ENCODE measurements around the gene PRM2. TPM values are rescaled to one million over a fixed set of nuclear protein-coding genes. Genes with fewer than 3 reads are reported as not detected.
A peak's percentile ranks its signal among the peaks of the same experiment; 100 is the strongest.

PRM2 gene
- total and polyA plus RNA-seq, 8 donors: not detected

DNA sequence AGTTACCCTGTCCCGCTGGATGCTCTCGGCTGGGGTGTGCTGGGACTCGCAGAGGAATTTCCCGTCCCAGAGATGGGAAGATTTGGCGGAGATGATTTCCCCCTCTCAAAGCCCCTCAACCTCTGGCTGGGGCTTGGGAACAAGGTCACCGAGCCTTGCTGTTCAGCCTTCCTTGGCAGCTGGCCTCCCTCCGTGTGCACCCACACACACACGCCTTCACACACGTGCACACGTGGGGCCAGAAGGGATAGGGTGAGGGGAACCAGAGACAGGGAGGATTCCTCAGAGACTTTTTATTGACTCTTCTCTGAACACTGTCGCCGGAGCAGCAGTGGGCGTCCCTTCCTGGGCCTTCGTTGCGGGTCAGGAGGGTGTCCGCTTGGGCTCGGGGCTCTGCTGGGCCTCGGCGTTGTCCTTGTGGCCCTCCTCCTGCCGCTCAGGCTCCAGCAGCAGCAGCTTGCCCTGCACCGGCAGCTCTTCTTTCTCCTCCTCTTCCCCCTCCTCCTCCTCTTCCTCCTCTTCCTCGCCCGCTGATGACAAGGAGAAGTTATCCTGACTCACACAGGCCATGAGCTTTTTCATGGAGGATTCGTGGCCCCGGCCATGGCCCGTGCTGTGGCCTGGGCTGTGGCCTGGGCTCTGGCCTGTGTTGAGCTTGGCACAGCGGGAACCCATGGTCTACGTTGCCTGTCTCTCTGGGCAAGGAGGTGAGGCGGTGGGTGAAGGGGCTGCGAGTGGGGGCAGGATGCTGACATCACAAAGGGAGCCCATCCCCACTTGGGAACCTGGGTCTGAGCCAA, 3.2 kb downstream of the PRM2 start, which contains the start of gene PRM3:
Gene PRM3, minus strand, starts transcription at position 709 of the 800 bp plus-strand sequence. Its CDS starts 34 bp downstream, at position 675.
- DNase-seq: no peak
- TF ChIP-seq CTCF (IDR thresholded peaks at IDR 0.05): no peak
- intact Hi-C loops (cut with DNase I): no loop called here
- H3K27ac ChIP-seq: no peak within 1 kb of the TSS
- no peaks in the 10 kb centered on the region for H3K36me3 ChIP-seq
- H3K27me3 ChIP-seq: no peaks in the 10 kb centered on the region
- H3K4me3 ChIP-seq: no peak within 1 kb of the TSS
- no peaks in the 10 kb centered on the region for H3K9me3 ChIP-seq
- no peaks in the 10 kb centered on the region for H3K4me1 ChIP-seq
- ATAC-seq: no peak

DNA sequence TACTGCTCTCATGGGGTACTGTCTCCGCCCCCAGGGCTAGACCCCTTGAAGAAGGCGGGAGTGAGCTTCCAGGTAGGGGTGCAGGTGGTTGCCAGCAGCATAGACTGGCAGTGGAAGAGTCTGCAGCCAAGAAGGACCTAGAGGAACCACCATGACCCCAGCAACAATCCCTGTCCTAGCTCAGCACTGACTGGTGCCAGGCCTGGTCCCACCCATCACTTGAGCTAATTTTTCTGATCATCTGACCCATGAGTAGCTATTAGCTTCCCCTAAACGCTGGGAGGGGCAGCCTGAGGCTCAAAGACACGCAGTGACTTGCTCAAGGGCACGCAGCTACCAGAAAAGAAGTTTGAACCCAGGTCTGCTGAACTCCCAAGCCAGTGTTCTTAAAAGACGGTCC, 3.8 kb downstream of the PRM2 start:
- H3K4me3 ChIP-seq: no peak overlapping the region
- H3K27me3 ChIP-seq: no peaks in the 10 kb centered on the region
- TF ChIP-seq CTCF (IDR thresholded peaks at IDR 0.05): no peak
- DNase-seq: no peak
- peak; percentile 63 for ATAC-seq
- H3K4me1 ChIP-seq: no peaks in the 10 kb centered on the region
- H3K9me3 ChIP-seq: no peaks in the 10 kb centered on the region
- H3K27ac ChIP-seq: no peak overlapping the region
- H3K36me3 ChIP-seq: no peaks in the 10 kb centered on the region
- intact Hi-C loops (cut with DNase I): no loop called here

DNA sequence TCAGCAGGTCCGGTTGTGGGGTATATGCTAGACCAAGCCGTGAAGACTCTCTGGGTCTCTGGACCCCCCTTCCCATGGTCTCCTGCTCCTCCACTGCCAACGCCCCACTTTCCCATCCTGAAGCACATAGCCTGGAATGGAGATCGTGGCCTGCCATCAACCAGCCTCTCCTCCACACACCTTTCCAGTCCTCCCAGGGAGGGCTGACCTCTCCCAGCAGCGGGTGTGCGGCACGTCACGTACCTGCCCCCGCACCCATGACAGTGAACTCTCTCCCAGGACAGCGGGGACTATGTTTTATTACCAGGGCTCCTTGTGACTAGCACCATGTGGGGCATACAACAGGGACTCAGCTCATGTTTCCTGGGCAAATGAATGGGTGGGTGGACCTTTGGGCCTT, 4.7 kb downstream of the PRM2 start:
- Histone ChIP-seq H3K4me1 (no peaks in the 10 kb centered on the region), H3K27ac (no peak overlapping the region), H3K36me3 (no peaks in the 10 kb centered on the region), H3K27me3 (no peaks in the 10 kb centered on the region), H3K9me3 (no peaks in the 10 kb centered on the region), H3K4me3 (no peak overlapping the region)
- ATAC-seq (no peak), DNase-seq (no peak)
- intact Hi-C loops (cut with DNase I): no loop called here
- no peak for TF ChIP-seq CTCF (IDR thresholded peaks at IDR 0.05)

- Histone ChIP-seq H3K27ac (no peak overlapping the region), H3K4me1 (no peaks in the 10 kb centered on the region), H3K27me3 (no peaks in the 10 kb centered on the region), H3K36me3 (no peaks in the 10 kb centered on the region), H3K4me3 (no peak overlapping the region), H3K9me3 (no peaks in the 10 kb centered on the region)
- intact Hi-C loops (cut with DNase I): no loop called here
- DNase-seq: no peak
- TF ChIP-seq CTCF (IDR thresholded peaks at IDR 0.05): no peak
- no peak for ATAC-seq
Observed at GRCh38 chr16:11270602-11271162, 5.6 kb downstream of the PRM2 start.

DNA sequence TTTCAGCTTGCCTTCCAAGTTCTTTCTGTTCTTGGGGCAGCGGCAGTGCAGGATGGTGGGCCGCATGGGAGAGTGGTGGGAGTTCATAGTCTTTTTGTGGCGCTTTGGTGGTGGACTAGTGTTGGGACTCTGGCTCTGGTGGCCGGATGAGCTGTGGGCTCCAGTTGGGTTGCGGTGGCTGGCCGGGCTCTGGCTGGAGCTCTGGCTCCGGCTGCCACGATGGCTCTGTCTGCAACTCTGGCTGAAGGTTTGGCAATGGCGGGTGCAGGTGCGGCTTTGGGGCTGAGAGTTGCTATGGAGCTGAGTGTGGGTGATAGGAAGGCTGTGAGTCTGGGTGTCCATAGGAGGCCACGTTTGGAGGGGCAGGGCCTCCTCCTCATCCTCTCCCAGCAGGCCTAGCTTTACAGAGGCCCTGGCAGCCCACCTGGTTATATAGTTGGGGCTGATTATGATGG, 7.3 kb downstream of the PRM2 start, which contains the start of gene TNP2:
Gene TNP2, minus strand, starts transcription at position 405 of the 455 bp plus-strand sequence. Its CDS starts 63 bp downstream, at position 342.
- H3K27ac ChIP-seq: no peak within 1 kb of the TSS
- no peak for DNase-seq
- no peaks in the 10 kb centered on the region for H3K27me3 ChIP-seq
- intact Hi-C loops (cut with DNase I): no loop called here
- no peak within 1 kb of the TSS for H3K4me3 ChIP-seq
- no peaks in the 10 kb centered on the region for H3K36me3 ChIP-seq
- no peaks in the 10 kb centered on the region for H3K9me3 ChIP-seq
- no peak for ATAC-seq
- H3K4me1 ChIP-seq: peaks cover 0 to 6% of the 10 kb centered on the region in 2 donors
- no peak for TF ChIP-seq CTCF (IDR thresholded peaks at IDR 0.05)

Measured in left lung (tissue), 10 donors.